ENCODE data around the gene CERS1.

GRCh38 chr19:18861917-18862316, 34.0 kb downstream of the CERS1 start:
- TF ChIP-seq EED (IDR thresholded peaks at IDR 0.05; ENCODE audit: low read depth) (no peak), USF2 (IDR thresholded peaks at IDR 0.05; ENCODE audit: borderline replicate concordance, low read depth, low read length) (no peak), MXI1 (IDR thresholded peaks at IDR 0.05; ENCODE audit: low read depth, low read length) (no peak), EZH2 (IDR thresholded peaks at IDR 0.05; ENCODE audit: borderline replicate concordance, control insufficient read depth, low read depth, low read length) (no peak), SMAD1 (IDR thresholded peaks at IDR 0.05; ENCODE audit: low read depth, partially characterized antibody) (no peak), CTCF (IDR thresholded peaks at IDR 0.05 in 2 of 3, conservative IDR thresholded peaks at IDR 0.05 in 1 of 3; ENCODE audit: control insufficient read depth in 2 of 3, extremely low read depth in 1 of 3, insufficient read depth in 1 of 3, low read depth in 3 of 3, low read length in 3 of 3) (no peak), RCOR1 (conservative IDR thresholded peaks at IDR 0.05; ENCODE audit: low read depth, low read length) (no peak)
